KOPT-K1 (cell line): Measurements from ENCODE around the gene ATF6.

ENCODE experiments used
- H3K27ac ChIP-seq: fragments of 200-600 bp; sonication (generic); 2 replicates; pipeline ENCODE4 v1.5.1; 2016; ENCODE audit warnings: antibody characterized with exemption, mild to moderate bottlenecking, low read depth, low read length; ENCODE audit not compliant: poor library complexity, severe bottlenecking
- H3K36me3 ChIP-seq: fragments of 200-600 bp; sonication (generic); 2 replicates; pipeline ENCODE4 v1.5.1; 2017; ENCODE audit warnings: antibody characterized with exemption, mild to moderate bottlenecking, low read length, moderate library complexity; ENCODE audit not compliant: insufficient read depth
- H3K9me3 ChIP-seq: fragments of 200-600 bp; sonication (generic); 2 replicates; pipeline ENCODE4 v1.5.1; 2017; ENCODE audit warnings: antibody characterized with exemption, low read length, mild to moderate bottlenecking; ENCODE audit not compliant: insufficient read depth, poor library complexity, severe bottlenecking

Gene ATF6

DNA sequence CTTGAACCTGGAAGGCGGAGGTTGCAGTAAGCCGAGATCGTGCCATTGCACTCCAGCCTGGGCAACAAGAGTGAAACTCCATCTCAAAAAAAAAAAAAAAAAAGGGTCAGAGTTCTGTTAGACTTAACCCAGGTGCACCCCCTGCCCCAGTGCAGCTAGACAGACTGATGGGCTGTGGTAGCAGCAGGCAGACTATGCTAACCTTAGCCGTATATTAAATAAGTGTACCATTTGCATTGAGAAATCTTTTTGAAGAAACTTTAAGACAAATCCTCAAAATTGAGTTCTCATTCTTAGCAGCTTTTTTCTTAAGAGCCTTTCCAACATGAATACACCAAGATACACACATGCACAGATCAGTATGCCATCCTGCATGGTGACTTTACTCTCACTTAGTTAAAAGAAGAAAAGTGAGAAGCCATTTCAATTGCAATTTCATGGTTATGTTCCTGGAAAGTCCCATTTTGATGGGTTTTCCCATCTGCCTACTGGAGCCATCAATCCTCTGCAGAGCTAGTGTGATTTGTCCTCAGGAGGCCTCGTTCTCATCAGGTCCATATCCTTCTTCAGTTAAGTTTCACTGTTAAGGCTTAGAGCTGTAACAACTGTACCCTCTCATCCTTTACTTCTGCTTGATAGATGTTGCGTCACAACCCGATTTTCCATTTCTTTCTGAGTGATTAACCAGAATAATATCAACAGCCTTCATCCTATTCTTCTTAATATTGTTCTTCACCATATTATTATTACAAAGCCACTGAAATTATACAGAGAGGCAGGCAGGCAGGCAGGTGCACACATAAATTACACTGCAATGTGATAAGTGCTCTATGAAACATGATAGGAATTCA, 37.5 kb upstream of the ATF6 start:
- H3K27ac ChIP-seq: no peak overlapping the region
- H3K36me3 ChIP-seq: no peaks in the 10 kb centered on the region

DNA sequence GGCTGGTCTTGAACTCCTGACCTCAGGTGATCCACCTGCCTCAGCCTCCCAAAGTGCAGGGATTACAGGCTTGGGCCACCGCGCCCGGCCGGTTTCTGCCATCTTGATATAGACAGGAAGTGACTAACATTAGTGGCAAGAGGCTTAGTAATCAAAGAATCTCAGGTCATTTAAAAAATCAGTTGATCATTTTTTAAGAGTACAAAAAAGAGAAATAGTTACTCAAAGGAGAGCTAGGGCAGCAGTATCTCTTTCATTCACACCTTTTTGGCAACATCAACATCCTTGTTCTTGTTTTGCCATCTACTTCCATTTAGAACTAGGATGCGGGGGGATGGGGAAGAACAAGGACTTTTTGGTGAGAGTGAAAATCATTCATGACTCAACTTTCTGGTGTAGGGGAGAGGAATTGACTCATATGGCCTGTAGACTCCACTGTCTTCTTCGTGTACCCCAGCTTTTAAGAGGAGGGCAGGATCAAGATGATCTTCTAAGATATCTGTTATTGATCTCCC, 36.0 kb upstream of the ATF6 start:
- no peaks in the 10 kb centered on the region for H3K9me3 ChIP-seq
- H3K36me3 ChIP-seq: no peaks in the 10 kb centered on the region
- H3K27ac ChIP-seq: no peak overlapping the region

More for the DNA sequence above, 37.5 kb upstream of the ATF6 start:
- H3K9me3 ChIP-seq: no peaks in the 10 kb centered on the region

DNA sequence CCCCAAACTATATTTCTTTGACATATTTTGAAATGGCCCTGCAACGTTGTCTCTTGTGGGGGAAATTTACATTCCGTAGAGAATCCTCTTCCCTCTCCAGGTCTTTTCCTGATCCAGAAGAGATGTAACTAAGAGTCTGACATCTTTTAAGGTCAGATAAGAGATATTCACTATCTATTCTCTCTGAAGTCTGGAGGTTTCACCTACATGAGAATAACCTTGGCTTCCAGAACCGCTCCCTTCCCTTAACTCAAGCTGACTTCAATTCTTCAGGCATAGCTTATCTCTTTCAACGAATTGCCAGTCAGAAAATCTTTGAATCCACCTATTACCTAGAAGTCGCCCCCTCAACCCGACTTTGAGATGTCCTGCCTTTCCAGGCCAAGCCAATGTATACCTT, 34.9 kb upstream of the ATF6 start:
- Histone ChIP-seq H3K9me3 (no peaks in the 10 kb centered on the region), H3K27ac (no peak overlapping the region), H3K36me3 (no peaks in the 10 kb centered on the region)

DNA sequence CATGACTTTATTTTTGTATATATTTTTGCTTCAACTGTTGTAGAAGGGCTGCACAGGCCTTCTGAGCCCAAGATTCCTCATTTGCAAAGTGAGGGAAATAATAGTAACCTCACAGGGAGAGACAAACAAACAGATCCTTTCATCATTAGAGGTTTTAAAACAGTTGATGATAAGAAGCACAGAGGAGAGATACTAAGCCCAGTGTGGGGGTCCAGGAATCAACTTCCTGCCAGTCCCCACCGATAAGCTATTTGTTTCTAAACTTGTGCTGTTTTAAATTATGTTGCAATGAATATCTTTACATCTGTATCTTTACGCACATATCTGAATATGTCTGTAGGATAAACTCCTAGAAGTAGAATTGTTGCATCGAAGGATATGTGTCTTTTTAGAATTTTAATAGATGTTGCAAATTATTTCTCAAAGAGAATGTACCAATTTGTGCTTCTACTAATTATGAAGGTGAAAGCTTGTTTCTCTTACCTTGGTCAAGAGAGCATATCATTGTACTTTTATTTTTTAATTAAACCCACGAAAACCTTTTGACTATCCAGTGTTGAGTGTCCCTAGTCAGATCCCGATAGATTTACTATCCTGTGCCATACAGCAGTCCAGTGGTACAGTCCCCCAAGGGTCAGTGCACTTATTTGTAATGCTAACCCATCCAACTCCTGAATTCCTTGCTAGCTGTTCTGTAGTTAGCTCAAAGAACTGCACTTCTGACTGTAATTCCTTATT, 34.0 kb upstream of the ATF6 start:
- Histone ChIP-seq H3K9me3 (no peaks in the 10 kb centered on the region), H3K27ac (no peak overlapping the region)

DNA sequence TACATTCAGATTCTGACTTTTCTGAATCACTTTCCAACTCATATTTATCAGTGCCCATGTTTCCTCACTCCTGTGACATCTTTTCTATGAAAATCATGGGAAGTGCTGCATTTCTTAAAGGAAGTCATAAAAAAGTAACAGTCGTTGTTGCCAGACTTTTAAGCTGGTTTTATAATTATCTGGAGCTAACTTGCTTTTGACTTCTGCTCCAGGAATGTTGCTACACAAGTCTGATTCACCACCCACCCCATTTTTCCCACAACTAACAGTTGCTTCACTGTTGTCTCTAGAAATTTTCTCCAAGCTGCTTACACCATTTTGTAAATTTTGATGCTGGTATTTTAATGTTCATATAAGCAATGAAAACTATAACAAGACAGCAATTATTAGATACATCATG, 32.6 kb upstream of the ATF6 start:
- Histone ChIP-seq H3K9me3 (no peaks in the 10 kb centered on the region), H3K27ac (no peak overlapping the region), H3K36me3 (no peaks in the 10 kb centered on the region)

More for the DNA sequence above, 34.0 kb upstream of the ATF6 start:
- no peaks in the 10 kb centered on the region for H3K36me3 ChIP-seq

DNA sequence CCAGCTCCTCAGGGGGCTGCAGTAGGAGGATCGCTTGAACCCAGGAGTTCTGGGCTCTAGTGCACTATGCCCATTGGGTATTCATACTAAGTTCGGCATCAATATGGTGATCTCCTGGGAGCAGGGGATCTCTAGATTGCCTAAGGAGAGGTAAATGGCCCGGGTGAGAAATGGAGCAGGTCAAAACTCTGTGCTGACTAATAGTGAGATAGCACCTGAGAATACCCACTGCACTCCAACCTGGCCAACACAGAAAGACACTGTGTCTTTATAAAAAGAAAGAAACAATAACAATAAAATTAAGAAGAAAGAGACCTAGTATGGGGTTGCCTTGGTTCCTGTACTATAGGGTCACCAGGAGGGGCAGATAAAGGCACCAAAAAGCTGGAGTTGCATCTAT, 30.3 kb upstream of the ATF6 start:
- H3K9me3 ChIP-seq: no peaks in the 10 kb centered on the region
- no peak overlapping the region for H3K27ac ChIP-seq
- H3K36me3 ChIP-seq: no peaks in the 10 kb centered on the region

DNA sequence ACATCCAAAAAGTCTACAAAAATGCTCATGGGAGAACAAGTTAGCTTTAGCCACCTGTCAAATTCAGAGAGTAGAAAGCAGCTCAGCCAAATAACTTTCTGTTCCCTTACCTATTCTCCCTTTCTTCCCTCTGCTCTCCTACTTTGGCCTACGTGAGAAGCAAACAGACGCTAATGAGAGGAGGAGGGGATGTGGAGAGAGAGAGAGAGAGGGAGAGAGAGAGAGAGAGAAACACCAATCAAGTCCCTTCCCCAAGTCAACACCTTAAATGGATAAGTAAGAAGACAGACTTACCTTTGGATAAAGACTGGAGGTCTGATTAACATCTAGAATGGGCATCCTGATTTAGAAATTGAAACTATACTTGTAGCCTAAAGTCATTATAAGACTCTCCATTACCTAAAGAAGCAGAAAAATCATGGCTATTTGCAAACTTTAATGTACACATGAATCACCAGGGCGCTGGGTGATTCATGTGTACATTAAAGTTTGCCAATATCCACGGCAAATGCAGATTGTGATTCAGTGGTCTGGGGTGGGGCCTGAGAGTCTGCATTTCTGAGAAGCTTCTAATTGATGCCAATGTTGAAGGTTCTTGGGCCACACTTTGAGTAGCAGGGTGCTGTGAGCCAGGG, 29.7 kb upstream of the ATF6 start:
- no peaks in the 10 kb centered on the region for H3K36me3 ChIP-seq
- H3K9me3 ChIP-seq: no peaks in the 10 kb centered on the region
- H3K27ac ChIP-seq: no peak overlapping the region

DNA sequence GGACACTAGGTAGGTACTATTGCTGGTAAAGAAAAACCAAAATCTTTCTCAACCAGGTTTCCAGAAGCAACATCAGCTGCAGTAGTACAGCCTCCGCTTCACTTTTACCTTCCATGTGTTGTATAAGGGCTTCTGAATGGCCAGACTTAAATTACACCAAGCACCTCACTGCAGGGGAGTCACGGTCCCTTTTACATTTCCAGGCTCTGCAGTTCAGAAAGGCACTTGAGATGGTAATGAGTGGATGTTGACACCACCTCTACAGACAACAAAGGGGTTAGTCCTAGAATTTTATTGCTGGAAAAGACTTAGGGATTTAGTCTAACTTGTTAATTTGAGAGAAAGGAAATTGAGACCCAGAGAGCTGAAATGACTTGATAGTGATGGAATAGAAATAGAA, 28.5 kb upstream of the ATF6 start:
- Histone ChIP-seq H3K27ac (no peak overlapping the region), H3K9me3 (no peaks in the 10 kb centered on the region), H3K36me3 (no peaks in the 10 kb centered on the region)

DNA sequence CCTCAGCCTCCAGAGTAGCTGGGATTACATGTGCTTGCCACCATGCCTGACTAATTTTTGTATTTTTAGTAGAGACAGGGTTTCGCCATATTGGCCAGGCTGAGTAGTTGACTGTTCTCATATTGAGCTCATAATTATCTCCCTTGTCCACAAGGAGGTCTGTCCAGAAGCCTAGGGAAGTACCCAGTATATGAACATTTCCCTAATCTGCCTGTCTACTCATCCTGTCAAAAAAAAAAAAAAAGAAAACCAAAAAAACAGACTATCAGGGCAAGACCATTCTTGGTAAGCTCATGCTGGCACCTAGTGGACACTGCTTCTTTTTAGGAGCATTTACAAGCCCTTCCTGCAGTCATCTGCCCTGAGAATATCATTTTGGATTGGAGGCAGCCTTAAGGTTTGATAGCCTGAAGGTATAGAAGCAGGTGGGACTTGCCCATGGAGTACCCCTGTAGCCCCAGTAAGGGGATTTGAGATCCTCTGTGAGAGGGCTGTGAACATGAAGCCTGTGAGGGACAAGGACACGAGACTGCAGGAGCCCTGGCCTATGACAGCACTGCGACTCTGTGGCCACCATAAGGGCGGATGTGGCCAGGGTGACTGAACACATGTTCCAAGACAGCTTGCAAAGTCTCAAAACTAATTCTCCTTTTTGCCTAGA, 27.4 kb upstream of the ATF6 start:
- H3K9me3 ChIP-seq: no peaks in the 10 kb centered on the region
- no peaks in the 10 kb centered on the region for H3K36me3 ChIP-seq
- H3K27ac ChIP-seq: no peak overlapping the region

DNA sequence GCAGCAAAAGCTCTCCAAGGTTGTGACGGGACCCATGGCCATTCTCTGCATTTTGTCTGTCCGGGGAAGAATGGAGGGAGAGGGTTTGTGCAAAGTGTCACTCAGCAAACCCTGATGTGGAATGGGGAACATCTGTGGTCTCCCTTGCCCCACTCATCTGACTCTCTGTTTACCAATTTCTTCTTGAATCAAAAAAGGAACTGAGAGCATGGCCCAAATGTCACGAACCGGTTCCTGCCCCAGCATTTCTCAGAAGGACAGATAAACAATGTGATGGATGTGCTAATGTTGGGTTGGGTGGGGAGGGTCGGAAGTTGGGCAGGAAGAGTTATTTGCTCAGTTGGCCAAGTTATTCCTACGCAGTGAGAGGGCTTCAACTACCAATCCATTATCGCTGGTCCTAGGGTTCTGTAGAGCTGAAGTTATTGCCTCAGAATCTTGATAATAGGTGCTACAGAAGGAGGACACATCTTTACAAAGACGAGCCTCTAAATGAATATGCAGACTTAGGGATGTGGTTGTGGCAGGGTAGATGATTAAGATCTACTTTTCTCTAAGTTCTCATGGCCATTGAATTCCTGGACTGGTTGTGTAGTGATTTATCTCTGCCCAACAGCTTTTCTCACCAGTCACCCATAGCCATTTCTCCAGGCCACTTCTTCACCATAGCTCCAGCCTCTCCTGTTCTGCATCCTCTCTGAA, 26.1 kb upstream of the ATF6 start:
- Histone ChIP-seq H3K27ac (no peak overlapping the region), H3K36me3 (no peaks in the 10 kb centered on the region), H3K9me3 (no peaks in the 10 kb centered on the region)

DNA sequence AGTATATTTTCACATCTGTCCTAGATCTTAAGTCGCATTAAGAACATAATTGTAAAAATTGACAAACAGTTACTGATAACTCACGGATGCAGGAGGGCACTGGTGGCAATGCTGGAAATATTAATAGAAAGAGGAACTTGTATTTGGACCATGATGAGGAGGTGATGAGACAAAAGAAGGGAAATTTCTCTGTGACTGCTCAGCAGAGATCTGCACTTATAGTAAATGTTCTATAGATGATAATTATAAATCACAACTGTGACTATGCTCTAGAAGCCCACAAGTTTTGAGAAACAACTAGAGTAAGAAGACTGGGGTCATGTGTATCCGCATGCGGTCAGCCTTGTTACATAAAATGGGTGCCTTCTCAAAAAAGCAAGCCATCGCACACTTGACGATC, 25.2 kb upstream of the ATF6 start:
- Histone ChIP-seq H3K27ac (no peak overlapping the region), H3K36me3 (no peaks in the 10 kb centered on the region)

DNA sequence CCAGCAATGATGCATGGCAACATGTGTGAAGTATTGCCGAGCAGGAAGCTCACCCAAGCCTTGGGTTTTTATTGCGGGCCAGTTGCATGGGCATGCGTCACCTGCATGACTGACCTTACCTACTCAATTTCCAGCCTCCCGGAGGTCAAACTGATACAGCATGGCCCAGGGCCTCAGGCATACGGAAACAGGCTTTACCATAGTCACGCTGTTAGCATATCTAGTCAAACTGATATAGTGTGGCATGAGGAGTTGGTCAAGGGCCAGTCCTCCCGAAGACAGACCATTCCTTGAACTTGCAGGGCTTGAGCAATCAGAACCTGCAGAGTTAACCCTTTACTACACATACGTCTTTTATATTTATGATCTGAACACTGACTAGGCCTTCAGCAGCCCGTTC, 22.9 kb upstream of the ATF6 start:
- H3K9me3 ChIP-seq: no peaks in the 10 kb centered on the region
- H3K27ac ChIP-seq: no peak overlapping the region
- H3K36me3 ChIP-seq: no peaks in the 10 kb centered on the region

More for the DNA sequence above, 25.2 kb upstream of the ATF6 start:
- no peaks in the 10 kb centered on the region for H3K9me3 ChIP-seq

DNA sequence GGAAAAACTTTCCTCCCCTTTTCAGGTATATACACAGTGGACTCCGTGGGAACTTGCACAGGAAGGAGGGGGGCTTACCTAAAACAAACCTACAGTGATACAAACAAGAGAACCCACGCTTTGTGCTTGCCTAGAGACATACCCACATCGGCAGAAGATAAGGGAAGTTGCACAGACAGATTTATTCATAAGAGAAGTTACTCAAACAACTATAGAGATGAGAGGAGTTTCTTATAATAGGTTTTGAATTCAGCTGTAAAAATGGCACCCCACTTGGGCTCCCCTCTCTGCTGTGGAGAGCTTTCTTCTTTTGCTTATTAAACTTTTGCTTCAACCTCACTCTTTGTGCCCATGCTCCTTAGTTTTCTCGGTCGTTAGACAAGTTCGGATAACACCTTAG, 18.3 kb upstream of the ATF6 start:
- Histone ChIP-seq H3K36me3 (peaks cover 18% of the 10 kb centered on the region), H3K27ac (no peak overlapping the region), H3K9me3 (no peaks in the 10 kb centered on the region)
